ENCODE results near the gene BMERB1. TPM values are rescaled to one million over a fixed set of nuclear protein-coding genes. Genes with fewer than 3 reads are reported as not detected.

BMERB1 gene
- total RNA-seq, 1 experiment from 2014 or later = 80.0 TPM

GRCh38 chr16:15523939-15524338 lies 89.6 kb downstream of the BMERB1 start:
- no peak overlapping the region for H3K27ac ChIP-seq (ENCODE audit: low read length)
- BruUV-seq (replicated peaks) = no TSS peak
- in situ Hi-C loops (cut with HindIII; ENCODE audit: low pct_unique_long_range_greater_than_20kb, low sequenced_read_pairs) = no loop called here

GRCh38 chr16:15524966-15525365 lies 90.6 kb downstream of the BMERB1 start:
- TF ChIP-seq SIN3A (IDR thresholded peaks at IDR 0.05; ENCODE audit: borderline replicate concordance, insufficient read depth, low read depth, low read length) = no peak
- TF ChIP-seq REST (IDR thresholded peaks at IDR 0.05; ENCODE audit: insufficient read depth in 1 of 2, low read depth in 2 of 2, low read length in 1 of 2) = no peak
- no peak for TF ChIP-seq CTCF (IDR thresholded peaks at IDR 0.05)
- TF ChIP-seq POLR2AphosphoS5 (IDR thresholded peaks at IDR 0.05; ENCODE audit: low read depth, low read length) = no peak

More at GRCh38 chr16:15523939-15524338, 89.6 kb downstream of the BMERB1 start:
- Histone ChIP-seq H3K9me3 (ENCODE audit: control insufficient read depth, insufficient read depth, low read depth, low read length) (no peaks in the 10 kb centered on the region), H3K4me1 (ENCODE audit: control insufficient read depth, insufficient read depth, low read length) (no peaks in the 10 kb centered on the region), H3K4me3 (ENCODE audit: low read depth in 2 of 2, low read length in 2 of 2) (no peak overlapping the region), H3K36me3 (ENCODE audit: control insufficient read depth, insufficient read depth, low read length) (no peaks in the 10 kb centered on the region), H3K27me3 (ENCODE audit: control insufficient read depth, insufficient read depth, low read length) (no peaks in the 10 kb centered on the region)
- no peak for TF ChIP-seq SIN3A (IDR thresholded peaks at IDR 0.05; ENCODE audit: borderline replicate concordance, insufficient read depth, low read depth, low read length)
- TF ChIP-seq TCF7L2 (IDR thresholded peaks at IDR 0.05; ENCODE audit: low read depth, low read length) = no peak
- no peak for TF ChIP-seq POLR2AphosphoS5 (IDR thresholded peaks at IDR 0.05; ENCODE audit: low read depth, low read length)
- TF ChIP-seq CTCF (IDR thresholded peaks at IDR 0.05) = no peak
- TF ChIP-seq REST (IDR thresholded peaks at IDR 0.05; ENCODE audit: insufficient read depth in 1 of 2, low read depth in 2 of 2, low read length in 1 of 2) = no peak
- ATAC-seq (no peak), DNase-seq (ENCODE audit: low read depth, low spot score) (no peak)
- intact Hi-C loops (cut with micrococcal nuclease; ENCODE audit: unreplicated experiment) = no loop called here
- ChIA-PET POLR2A (no interaction called here), CTCF (no interaction called here)

More at GRCh38 chr16:15524966-15525365, 90.6 kb downstream of the BMERB1 start:
- DNase-seq (ENCODE audit: low read depth, low spot score) (no peak), ATAC-seq (no peak)
- in situ Hi-C loops (cut with HindIII; ENCODE audit: low pct_unique_long_range_greater_than_20kb, low sequenced_read_pairs) = no loop called here
- Histone ChIP-seq H3K4me1 (ENCODE audit: control insufficient read depth, insufficient read depth, low read length) (no peaks in the 10 kb centered on the region), H3K36me3 (ENCODE audit: control insufficient read depth, insufficient read depth, low read length) (no peaks in the 10 kb centered on the region), H3K27ac (ENCODE audit: low read length) (no peak overlapping the region), H3K4me3 (ENCODE audit: low read depth in 2 of 2, low read length in 2 of 2) (no peak overlapping the region), H3K9me3 (ENCODE audit: control insufficient read depth, insufficient read depth, low read depth, low read length) (no peaks in the 10 kb centered on the region), H3K27me3 (ENCODE audit: control insufficient read depth, insufficient read depth, low read length) (no peaks in the 10 kb centered on the region)
- no TSS peak for BruUV-seq (replicated peaks)
- POLR2A ChIA-PET = no interaction called here
- intact Hi-C loops (cut with micrococcal nuclease; ENCODE audit: unreplicated experiment) = no loop called here
- CTCF ChIA-PET = no interaction called here
